22Rv1 (cell line): ENCODE results near the gene RAB1B.

Experiments
- H3K27ac ChIP-seq: fragments of 450-650 bp; 2 replicates; pipeline ENCODE4 v1.5.1; 2017
- CTCF ChIP-seq: fragments of 450-650 bp; IDR thresholded peaks from 2 replicates; pipeline ENCODE4 v1.5.1; 2017; ENCODE audit warnings: mild to moderate bottlenecking
- ZFX ChIP-seq: fragments of 450-650 bp; IDR thresholded peaks from 2 replicates; pipeline ENCODE4 v1.6.1; 2017; ENCODE audit warnings: antibody characterized with exemption, borderline replicate concordance

Gene RAB1B

GRCh38 chr11:66239998-66240780 is 28.2 kb upstream of the RAB1B start:
- TF ChIP-seq ZFX (no peak), CTCF (no peak)
- no peak overlapping the region for H3K27ac ChIP-seq

DNA sequence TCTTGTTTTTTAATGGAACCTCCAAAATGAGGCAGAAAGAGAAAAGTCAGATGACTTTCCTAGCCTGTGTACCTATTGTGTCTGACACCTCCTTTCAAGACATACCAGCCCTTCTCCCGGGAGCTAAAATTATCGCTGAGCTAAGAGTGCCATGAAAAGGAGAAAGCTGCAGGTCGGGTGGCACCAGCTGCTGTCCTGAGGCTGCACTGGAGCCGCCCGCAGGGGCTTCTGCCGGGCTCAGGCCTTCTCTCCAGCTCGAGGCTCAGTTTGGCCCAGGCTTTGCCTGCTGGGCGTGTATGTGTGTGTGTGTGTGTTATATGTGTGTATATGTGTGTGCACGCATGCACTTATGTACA is 27.7 kb upstream of the RAB1B start:
- no peak overlapping the region for H3K27ac ChIP-seq
- TF ChIP-seq CTCF: no peak
- TF ChIP-seq ZFX: no peak

DNA sequence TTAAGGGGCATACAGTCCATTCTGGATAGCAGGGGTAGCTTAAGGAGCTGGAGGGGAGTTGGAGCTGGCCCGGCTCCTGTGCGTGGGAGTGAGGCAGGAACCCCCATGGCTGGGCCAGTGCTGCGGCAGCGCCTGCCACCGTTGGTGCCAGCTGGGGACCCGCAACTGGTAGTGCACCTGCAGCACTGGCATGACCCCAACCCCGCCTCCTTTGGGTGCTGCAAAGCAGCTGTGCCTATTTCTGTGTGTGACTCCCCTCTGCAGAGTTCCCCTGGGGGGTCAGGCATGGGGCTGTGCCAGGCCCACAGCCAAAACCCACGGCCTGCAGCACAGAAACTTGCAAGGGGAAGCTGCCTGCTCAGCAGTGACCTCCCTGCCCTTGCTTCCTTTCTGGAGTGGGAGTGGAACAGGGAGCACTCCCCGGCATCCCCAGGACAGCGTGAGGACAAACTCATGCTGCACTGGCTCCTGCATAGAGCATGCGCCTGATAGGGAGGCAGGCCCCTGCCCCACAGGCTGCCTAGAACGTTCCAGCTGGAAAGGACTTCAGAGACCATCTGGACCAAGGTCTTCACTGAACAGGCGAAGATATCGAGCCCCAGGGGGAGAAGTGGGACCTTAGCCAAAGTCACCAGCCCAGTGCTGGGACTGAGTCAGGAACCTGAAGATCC is 26.2 kb upstream of the RAB1B start:
- H3K27ac ChIP-seq: no peak overlapping the region
- TF ChIP-seq CTCF (no peak), ZFX (no peak)

- no peak for TF ChIP-seq ZFX
- TF ChIP-seq CTCF: no peak
- no peak overlapping the region for H3K27ac ChIP-seq
These were observed 24.5 kb upstream of the RAB1B start for GRCh38 chr11:66243782-66244535.

DNA sequence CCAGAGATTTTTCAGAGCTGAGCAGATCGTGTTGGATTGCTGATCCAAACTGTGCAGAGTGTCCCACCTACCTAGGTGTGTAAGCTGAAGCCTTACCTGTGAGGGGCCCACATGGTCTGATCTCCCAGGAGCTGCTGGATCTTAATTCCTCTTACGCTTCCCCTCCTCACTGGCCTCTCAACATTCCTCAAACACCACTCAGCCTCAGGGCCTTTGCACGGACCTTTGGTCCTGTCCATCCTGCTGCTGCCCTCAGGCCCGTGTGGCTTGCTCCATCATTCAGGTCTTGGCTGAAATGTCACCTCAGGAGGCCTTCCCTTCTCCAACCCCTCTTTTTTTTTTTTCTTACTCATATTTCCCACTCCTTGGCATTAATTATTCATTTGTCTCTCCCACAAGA is 21.1 kb upstream of the RAB1B start:
- no peak for TF ChIP-seq CTCF
- no peak for TF ChIP-seq ZFX
- no peak overlapping the region for H3K27ac ChIP-seq

GRCh38 chr11:66247801-66248200 is 20.6 kb upstream of the RAB1B start:
- no peak for TF ChIP-seq CTCF
- no peak for TF ChIP-seq ZFX

More at GRCh38 chr11:66247801-66248200, 20.6 kb upstream of the RAB1B start:
- no peak overlapping the region for H3K27ac ChIP-seq
